ENCODE measurements around the gene CWC27. TPM values are rescaled to one million over a fixed set of nuclear protein-coding genes. Genes with fewer than 3 reads are reported as not detected.
A peak's percentile ranks its signal among the peaks of the same experiment; 100 is the strongest.

The CWC27 gene
- total RNA-seq, 6 donors from 2014 or later = 8.0 to 21.2 (median 14.6) TPM

GRCh38 chr5:65032250-65032649 is 263.5 kb downstream of the CWC27 start:
- peak in 1 of 2 donors; percentile 70 for ATAC-seq (ENCODE audit: low FRiP score in 2 of 2)
- H3K9me3 ChIP-seq = no peaks in the 10 kb centered on the region
- TF ChIP-seq POLR2AphosphoS5 (IDR thresholded peaks at IDR 0.05) (no peak), POLR2A (IDR thresholded peaks at IDR 0.05) (no peak), EP300 (IDR thresholded peaks at IDR 0.05) (no peak), CTCF (IDR thresholded peaks at IDR 0.05) (no peak)
- DNase-seq = no peak
- H3K4me3 ChIP-seq = no peak overlapping the region
- H3K4me1 ChIP-seq = peaks cover 13 to 25% (median 15%) of the 10 kb centered on the region in 4 donors
- no peaks in the 10 kb centered on the region for H3K36me3 ChIP-seq
- WGBS, 2 donors = 85 to 90% methylated on average over 6 of the region's 6 CpGs
- H3K27ac ChIP-seq = no peak overlapping the region
- H3K27me3 ChIP-seq = no peaks in the 10 kb centered on the region

GRCh38 chr5:65034029-65034812 is 265.5 kb downstream of the CWC27 start:
- TF ChIP-seq POLR2AphosphoS5 (IDR thresholded peaks at IDR 0.05) = no peak
- no peak for TF ChIP-seq EP300 (IDR thresholded peaks at IDR 0.05)
- TF ChIP-seq CTCF (IDR thresholded peaks at IDR 0.05) = no peak
- TF ChIP-seq POLR2A (IDR thresholded peaks at IDR 0.05) = no peak
- 88 to 90% methylated on average over 9 of the region's 9 CpGs for WGBS, 2 donors

GRCh38 chr5:65034813-65035209 is 266.1 kb downstream of the CWC27 start:
- no peaks in the 10 kb centered on the region for H3K36me3 ChIP-seq
- no peak for TF ChIP-seq EP300 (IDR thresholded peaks at IDR 0.05)
- no peak for TF ChIP-seq POLR2A (IDR thresholded peaks at IDR 0.05)
- TF ChIP-seq CTCF (IDR thresholded peaks at IDR 0.05) = no peak
- no peak for TF ChIP-seq POLR2AphosphoS5 (IDR thresholded peaks at IDR 0.05)
- H3K4me1 ChIP-seq = peaks cover 11 to 34% (median 22%) of the 10 kb centered on the region in 4 donors
- H3K4me3 ChIP-seq = peak overlapping the region in 3 of 4 donors; percentile 55 to 68 (median 63)
- peak in 1 of 2 donors; percentile 82 for DNase-seq
- H3K9me3 ChIP-seq = no peaks in the 10 kb centered on the region
- H3K27ac ChIP-seq = peak overlapping the region; percentile 93 to 96 (median 94)
- no peak for ATAC-seq (ENCODE audit: low FRiP score in 2 of 2)
- no peaks in the 10 kb centered on the region for H3K27me3 ChIP-seq
- WGBS, 2 donors = 85 to 90% methylated on average over 14 of the region's 14 CpGs

More at GRCh38 chr5:65034029-65034812, 265.5 kb downstream of the CWC27 start:
- DNase-seq (peak in 1 of 2 donors; percentile 3), ATAC-seq (ENCODE audit: low FRiP score in 2 of 2) (no peak)
- no peaks in the 10 kb centered on the region for H3K9me3 ChIP-seq
- H3K4me3 ChIP-seq = no peak overlapping the region
- no peaks in the 10 kb centered on the region for H3K27me3 ChIP-seq
- H3K27ac ChIP-seq = peak overlapping the region; percentile 93 to 96 (median 94)
- no peaks in the 10 kb centered on the region for H3K36me3 ChIP-seq
- H3K4me1 ChIP-seq = peaks cover 11 to 34% (median 22%) of the 10 kb centered on the region in 4 donors

GRCh38 chr5:65035211-65036206 is 266.8 kb downstream of the CWC27 start:
- Histone ChIP-seq H3K4me1 (peaks cover 11 to 34% (median 22%) of the 10 kb centered on the region in 4 donors), H3K36me3 (no peaks in the 10 kb centered on the region), H3K27me3 (no peaks in the 10 kb centered on the region), H3K9me3 (no peaks in the 10 kb centered on the region), H3K4me3 (peak overlapping the region; percentile 40 to 68 (median 59)), H3K27ac (peak overlapping the region; percentile 93 to 96 (median 94))
- DNase-seq (peak; percentile 90 to 97), ATAC-seq (ENCODE audit: low FRiP score in 2 of 2) (peak; percentile 92 to 93)
- WGBS, 2 donors = 1 to 4% methylated on average over 25 to 66 of the region's 68 CpGs
- TF ChIP-seq EP300 (IDR thresholded peaks at IDR 0.05) (peak in 1 of 4 donors; percentile 17), CTCF (IDR thresholded peaks at IDR 0.05) (peak in 4 of 6 experiments; percentile 11 to 44 (median 40)), POLR2A (IDR thresholded peaks at IDR 0.05) (peak in 3 of 4 donors; percentile 40 to 72 (median 42)), POLR2AphosphoS5 (IDR thresholded peaks at IDR 0.05) (peak; percentile 19 to 68)

All from upper lobe of left lung (tissue), 6 donors.